Measurements from ENCODE around the gene ATP6V1F. TPM values are rescaled to one million over a fixed set of nuclear protein-coding genes. Genes with fewer than 3 reads are reported as not detected.

ATP6V1F gene
- total RNA-seq, 1 donor from 2014 or later = 144 TPM

GRCh38 chr7:128837521-128837921 lies 25.1 kb upstream of the ATP6V1F start:
- no peaks in the 10 kb centered on the region for H3K36me3 Mint-ChIP-seq (ENCODE audit: low read depth)
- no peak for DNase-seq (ENCODE audit: low read depth, low spot score)
- H3K9me3 Mint-ChIP-seq = no peaks in the 10 kb centered on the region
- no peak overlapping the region for H3K4me3 Mint-ChIP-seq
- peaks cover 7% of the 10 kb centered on the region for H3K4me1 Mint-ChIP-seq
- H3K27me3 Mint-ChIP-seq (ENCODE audit: low read depth) = peaks cover 3% of the 10 kb centered on the region
- no peak overlapping the region for H3K27ac Mint-ChIP-seq (ENCODE audit: unreplicated experiment)
- TF ChIP-seq, protein P1, sequence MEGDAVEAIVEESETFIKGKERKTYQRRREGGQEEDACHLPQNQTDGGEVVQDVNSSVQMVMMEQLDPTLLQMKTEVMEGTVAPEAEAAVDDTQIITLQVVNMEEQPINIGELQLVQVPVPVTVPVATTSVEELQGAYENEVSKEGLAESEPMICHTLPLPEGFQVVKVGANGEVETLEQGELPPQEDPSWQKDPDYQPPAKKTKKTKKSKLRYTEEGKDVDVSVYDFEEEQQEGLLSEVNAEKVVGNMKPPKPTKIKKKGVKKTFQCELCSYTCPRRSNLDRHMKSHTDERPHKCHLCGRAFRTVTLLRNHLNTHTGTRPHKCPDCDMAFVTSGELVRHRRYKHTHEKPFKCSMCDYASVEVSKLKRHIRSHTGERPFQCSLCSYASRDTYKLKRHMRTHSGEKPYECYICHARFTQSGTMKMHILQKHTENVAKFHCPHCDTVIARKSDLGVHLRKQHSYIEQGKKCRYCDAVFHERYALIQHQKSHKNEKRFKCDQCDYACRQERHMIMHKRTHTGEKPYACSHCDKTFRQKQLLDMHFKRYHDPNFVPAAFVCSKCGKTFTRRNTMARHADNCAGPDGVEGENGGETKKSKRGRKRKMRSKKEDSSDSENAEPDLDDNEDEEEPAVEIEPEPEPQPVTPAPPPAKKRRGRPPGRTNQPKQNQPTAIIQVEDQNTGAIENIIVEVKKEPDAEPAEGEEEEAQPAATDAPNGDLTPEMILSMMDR (conservative IDR thresholded peaks at IDR 0.05) = no peak

GRCh38 chr7:128838109-128838779 lies 24.4 kb upstream of the ATP6V1F start:
- H3K9me3 Mint-ChIP-seq = no peaks in the 10 kb centered on the region
- DNase-seq (ENCODE audit: low read depth, low spot score) = no peak
- H3K27me3 Mint-ChIP-seq (ENCODE audit: low read depth) = peaks cover 3% of the 10 kb centered on the region
- H3K4me3 Mint-ChIP-seq = no peak overlapping the region
- TF ChIP-seq, protein P1 (conservative IDR thresholded peaks at IDR 0.05) = no peak
- peaks cover 7% of the 10 kb centered on the region for H3K4me1 Mint-ChIP-seq
- H3K27ac Mint-ChIP-seq (ENCODE audit: unreplicated experiment) = no peak overlapping the region
- no peaks in the 10 kb centered on the region for H3K36me3 Mint-ChIP-seq (ENCODE audit: low read depth)

- Mint-ChIP-seq H3K4me1 (no peaks in the 10 kb centered on the region), H3K4me3 (no peak overlapping the region), H3K27me3 (ENCODE audit: low read depth) (no peaks in the 10 kb centered on the region), H3K9me3 (no peaks in the 10 kb centered on the region), H3K27ac (ENCODE audit: unreplicated experiment) (no peak overlapping the region), H3K36me3 (ENCODE audit: low read depth) (no peaks in the 10 kb centered on the region)
- DNase-seq (ENCODE audit: low read depth, low spot score) = no peak
- TF ChIP-seq, protein P1 (conservative IDR thresholded peaks at IDR 0.05) = no peak
These were observed 23.5 kb upstream of the ATP6V1F start for GRCh38 chr7:128838981-128839731.

- H3K36me3 Mint-ChIP-seq (ENCODE audit: low read depth) = no peaks in the 10 kb centered on the region
- no peaks in the 10 kb centered on the region for H3K9me3 Mint-ChIP-seq
- TF ChIP-seq, protein P1 (conservative IDR thresholded peaks at IDR 0.05) = no peak
- no peaks in the 10 kb centered on the region for H3K27me3 Mint-ChIP-seq (ENCODE audit: low read depth)
- no peak overlapping the region for H3K4me3 Mint-ChIP-seq
- no peaks in the 10 kb centered on the region for H3K4me1 Mint-ChIP-seq
- DNase-seq (ENCODE audit: low read depth, low spot score) = no peak
- no peak overlapping the region for H3K27ac Mint-ChIP-seq (ENCODE audit: unreplicated experiment)
These were observed 22.9 kb upstream of the ATP6V1F start for GRCh38 chr7:128839751-128840177.

- Mint-ChIP-seq H3K36me3 (ENCODE audit: low read depth) (no peaks in the 10 kb centered on the region), H3K27me3 (ENCODE audit: low read depth) (no peaks in the 10 kb centered on the region), H3K4me3 (no peak overlapping the region), H3K27ac (ENCODE audit: unreplicated experiment) (no peak overlapping the region), H3K4me1 (no peaks in the 10 kb centered on the region), H3K9me3 (no peaks in the 10 kb centered on the region)
- TF ChIP-seq, protein P1 (conservative IDR thresholded peaks at IDR 0.05) = no peak
- DNase-seq (ENCODE audit: low read depth, low spot score) = no peak
These were observed 22.1 kb upstream of the ATP6V1F start for GRCh38 chr7:128840326-128841170.
